B cell (primary cell): Measurements from ENCODE around the gene SLC40A1. TPM values are rescaled to one million over a fixed set of nuclear protein-coding genes. Genes with fewer than 3 reads are reported as not detected.

Source experiments
- ATAC-seq: fragments of 200-7000 bp; cut with Tn5 transposase; one replicate; pipeline ENCODE4 v1.10.0; 2021; ENCODE audit warnings: low read depth, mild to moderate bottlenecking, moderate number of reproducible peaks, moderate library complexity
- CTCF ChIA-PET: fragments of 350-600 bp; sonication (Branson Sonifier 250); formaldehyde crosslinking; loops from one replicate; lab custom pipeline; 2021; ENCODE audit warnings: antibody characterized with exemption, inconsistent platforms; lab: Charles Lee
- POLR2A ChIA-PET: fragments of 350-600 bp; sonication (Branson Sonifier 250); formaldehyde crosslinking; loops from one replicate; lab custom pipeline; 2021; ENCODE audit warnings: antibody characterized with exemption; lab: Charles Lee
- DNase-seq: peaks from one replicate; pipeline ENCODE4 v3.0.0; 2013
- H2AFZ ChIP-seq: 2 replicates; pipeline ENCODE4 v1.6.1; 2012; ENCODE audit warnings: mild to moderate bottlenecking, low read depth, low read length; ENCODE audit not compliant: insufficient read depth, poor library complexity, severe bottlenecking
- H3K27ac ChIP-seq, 2 donors: 1 replicate in 1 of 2; 2 replicates in 1 of 2; pipeline ENCODE4 v1.5.1; 2012 to 2013; ENCODE audit warnings: low read length in 2 of 2, mild to moderate bottlenecking in 2 of 2, moderate library complexity in 1 of 2
- H3K27me3 ChIP-seq, 4 experiments: fragments of 200-600 bp in 1 of 4; sonication (generic) in 1 of 4; replicated peaks in 1 of 4; 1 replicate in 2 of 4; 2 replicates in 2 of 4; pipeline versions ENCODE4 v1.6.1 to v1.7.0; 2013 to 2016; ENCODE audit warnings: low read length in 3 of 4, mild to moderate bottlenecking in 2 of 4, mixed read lengths in 1 of 4, moderate library complexity in 1 of 4; ENCODE audit not compliant: insufficient read depth in 4 of 4, control insufficient read depth in 3 of 4; ENCODE audit errors: control extremely low read depth in 1 of 4
- H3K36me3 ChIP-seq, 2 experiments: replicated peaks in 1 of 2; 1 replicate in 1 of 2; 2 replicates in 1 of 2; pipeline versions ENCODE4 v1.6.1 to v1.7.1; 2013; ENCODE audit warnings: low read length in 1 of 2; ENCODE audit not compliant: insufficient read depth in 2 of 2, control insufficient read depth in 1 of 2; ENCODE audit errors: control extremely low read depth in 1 of 2, extremely low read depth in 1 of 2
- H3K4me1 ChIP-seq, 2 donors: fragments of 200-600 bp in 1 of 2; sonication (generic) in 1 of 2; 1 replicate in 1 of 2; 2 replicates in 1 of 2; pipeline versions ENCODE4 v1.5.1 to v1.6.1; 2013 to 2017; ENCODE audit warnings: low read length in 2 of 2; ENCODE audit not compliant: control insufficient read depth in 2 of 2, insufficient read depth in 2 of 2
- H3K4me2 ChIP-seq: replicated peaks from 2 replicates; pipeline ENCODE3; 2012; ENCODE audit warnings: mild to moderate bottlenecking, low read depth, low read length; ENCODE audit not compliant: poor library complexity, severe bottlenecking
- H3K4me3 ChIP-seq, 5 experiments: fragments of 200-600 bp in 1 of 5; sonication (generic) in 1 of 5; 1 replicate in 3 of 5; 2 replicates in 2 of 5; pipeline versions ENCODE4 v1.5.1 to v1.7.0; 2011 to 2016; ENCODE audit warnings: low read length in 4 of 5, mild to moderate bottlenecking in 4 of 5, low read depth in 2 of 5, control low read depth in 1 of 5, moderate library complexity in 1 of 5; ENCODE audit not compliant: insufficient read depth in 1 of 5; ENCODE audit errors: control extremely low read depth in 1 of 5, extremely low read depth in 1 of 5
- H3K79me2 ChIP-seq: fragments of 200-600 bp; sonication (generic); one replicate; pipeline ENCODE4 v1.6.0; 2016; ENCODE audit warnings: low read length; ENCODE audit not compliant: control insufficient read depth, insufficient read depth
- H3K9ac ChIP-seq: fragments of 200-600 bp; sonication (generic); 2 replicates; pipeline ENCODE4 v1.6.1; 2017; ENCODE audit warnings: mild to moderate bottlenecking, low read length, moderate library complexity
- H3K9me3 ChIP-seq, 3 donors: one replicate each; pipeline versions ENCODE4 v1.6.1 to v1.7.1; 2013; ENCODE audit warnings: low read length in 2 of 3; ENCODE audit not compliant: control insufficient read depth in 2 of 3, insufficient read depth in 1 of 3; ENCODE audit errors: control extremely low read depth in 1 of 3
- H4K20me1 ChIP-seq: 2 replicates; pipeline ENCODE4 v1.6.0; 2012; ENCODE audit warnings: mild to moderate bottlenecking, low read length; ENCODE audit not compliant: insufficient read depth, control insufficient read depth, poor library complexity, severe bottlenecking
- H3K27ac Mint-ChIP-seq: one replicate; pipeline ENCODE4 v1.8.0; 2021; ENCODE audit warnings: mixed read lengths
- H3K27me3 Mint-ChIP-seq: one replicate; pipeline ENCODE4 v1.8.0; 2021; ENCODE audit warnings: mixed read lengths
- H3K4me1 Mint-ChIP-seq: one replicate; pipeline ENCODE4 v1.8.0; 2021; ENCODE audit warnings: mixed read lengths
- H3K4me3 Mint-ChIP-seq: one replicate; pipeline ENCODE4 v1.8.0; 2021; ENCODE audit warnings: mixed read lengths
- H3K9me3 Mint-ChIP-seq: one replicate; pipeline ENCODE4 v1.8.0; 2022; ENCODE audit warnings: mixed read lengths; ENCODE audit not compliant: insufficient read depth
- CTCF ChIP-seq: fragments of 200-600 bp; IDR thresholded peaks from one replicate; pipeline ENCODE4 v1.8.0; 2022; ENCODE audit warnings: antibody characterized with exemption, mild to moderate bottlenecking
- EZH2 ChIP-seq: IDR thresholded peaks from 2 replicates; pipeline ENCODE4 v1.6.1; 2012; ENCODE audit warnings: borderline replicate concordance, low read depth, mild to moderate bottlenecking, moderate library complexity, low read length; ENCODE audit not compliant: insufficient read depth, poor library complexity, severe bottlenecking
- WGBS: methylation state at CpG from one replicate; pipeline ENCODE4 v1.1.5; 2013; ENCODE audit warnings: missing lambda C conversion rate; ENCODE audit not compliant: insufficient coverage; 5-methylcytosine and 5-hydroxymethylcytosine counted together
- intact Hi-C: fragments of 100-400 bp; cut with micrococcal nuclease; formaldehyde crosslinking; loops from one replicate; pipeline ENCODE4 v1.10.0; 2022
- polyA plus RNA-seq: library from polyadenylated mRNA; depleted of rRNA; stranded (reverse); fragments of >200 nt; gene quantifications from 2 replicates; pipeline ENCODE4 v1.2.3, GENCODE V29; 2012
- total RNA-seq, 2 donors: library from RNA; stranded (reverse); fragments of 120-200 nt in 1 of 2; gene quantifications; 1 replicate in 1 of 2; 2 replicates in 1 of 2; pipeline versions ENCODE4 v1.2.3 to v1.2.4, GENCODE V29; 2013 to 2022

Gene SLC40A1
- total and polyA plus RNA-seq, 2 donors (not counting 1 experiment from before 2014, with no cell fraction given) = 0.07 to 0.39 TPM

GRCh38 chr2:189595417-189595816 is 14.8 kb upstream of the SLC40A1 start:
- Histone ChIP-seq H3K36me3 (no peaks in the 10 kb centered on the region), H3K27me3 (no peaks in the 10 kb centered on the region), H4K20me1 (no peaks in the 10 kb centered on the region), H3K27ac (no peak overlapping the region), H3K79me2 (no peaks in the 10 kb centered on the region), H3K9ac (no peak overlapping the region), H3K4me3 (no peak overlapping the region), H3K4me1 (no peaks in the 10 kb centered on the region), H3K9me3 (no peaks in the 10 kb centered on the region), H2AFZ (no peak overlapping the region), H3K4me2 (no peak overlapping the region)
- Mint-ChIP-seq H3K27me3 (peaks cover 26% of the 10 kb centered on the region), H3K9me3 (no peaks in the 10 kb centered on the region), H3K4me3 (no peak overlapping the region), H3K27ac (no peak overlapping the region), H3K4me1 (no peaks in the 10 kb centered on the region)
- no peak for ATAC-seq
- ChIA-PET CTCF (no interaction called here), POLR2A (no interaction called here)
- TF ChIP-seq CTCF (no peak), EZH2 (no peak)
- intact Hi-C loops = no loop called here
- no CpG with 5 or more reads among the region's 3 CpGs for WGBS
- DNase-seq = no peak

GRCh38 chr2:189594305-189594704 is 13.7 kb upstream of the SLC40A1 start:
- Histone ChIP-seq H3K4me1 (no peaks in the 10 kb centered on the region), H3K4me3 (no peak overlapping the region), H3K4me2 (no peak overlapping the region), H3K9ac (no peak overlapping the region), H2AFZ (no peak overlapping the region), H3K9me3 (no peaks in the 10 kb centered on the region), H3K27ac (no peak overlapping the region), H4K20me1 (no peaks in the 10 kb centered on the region), H3K27me3 (no peaks in the 10 kb centered on the region), H3K36me3 (no peaks in the 10 kb centered on the region), H3K79me2 (no peaks in the 10 kb centered on the region)
- Mint-ChIP-seq H3K4me3 (no peak overlapping the region), H3K4me1 (no peaks in the 10 kb centered on the region), H3K27ac (no peak overlapping the region), H3K27me3 (peaks cover 28% of the 10 kb centered on the region), H3K9me3 (no peaks in the 10 kb centered on the region)
- intact Hi-C loops = no loop called here
- TF ChIP-seq CTCF (no peak), EZH2 (no peak)
- WGBS = no CpG with 5 or more reads among the region's 2 CpGs
- ChIA-PET CTCF (no interaction called here), POLR2A (no interaction called here)
- no peak for ATAC-seq
- no peak for DNase-seq
